HepG2 (cell line): ENCODE results near the gene PDZD7. TPM values are rescaled to one million over a fixed set of nuclear protein-coding genes. Genes with fewer than 3 reads are reported as not detected.

Experiments used
- DDIT3 ChIP-seq: sonication (generic); formaldehyde crosslinking; IDR thresholded peaks from 2 replicates; pipeline ENCODE4 v1.4.0; 2020; ENCODE audit warnings: mild to moderate bottlenecking, missing genetic modification reagents
- ELF1 ChIP-seq: sonication (generic); formaldehyde crosslinking; IDR thresholded peaks from 2 replicates; pipeline ENCODE4 v1.4.0; 2020; ENCODE audit warnings: missing genetic modification reagents
- GATA4 ChIP-seq: sonication (generic); IDR thresholded peaks from 2 replicates; pipeline ENCODE4 v1.6.1; 2016; ENCODE audit warnings: antibody characterized with exemption, low read depth, borderline replicate concordance
- GZF1 ChIP-seq: sonication (generic); formaldehyde crosslinking; IDR thresholded peaks from 2 replicates; pipeline ENCODE4 v1.5.1; 2020; ENCODE audit warnings: mild to moderate bottlenecking, missing genetic modification reagents
- HOXA3 ChIP-seq: sonication (generic); formaldehyde crosslinking; IDR thresholded peaks from 2 replicates; pipeline ENCODE4 v1.5.0; 2020; ENCODE audit warnings: missing genetic modification reagents
- IKZF1 ChIP-seq: fragments of 450-650 bp; IDR thresholded peaks from 2 replicates; pipeline ENCODE4 v1.7.1; 2016
- IKZF4 ChIP-seq: sonication (generic); formaldehyde crosslinking; IDR thresholded peaks from 2 replicates; pipeline ENCODE4 v1.5.1; 2020; ENCODE audit warnings: borderline replicate concordance, mild to moderate bottlenecking, low read depth, missing genetic modification reagents; ENCODE audit errors: not compliant biosample characterization
- JARID2 ChIP-seq: sonication (generic); formaldehyde crosslinking; IDR thresholded peaks from 2 replicates; pipeline ENCODE4 v1.8.1; 2023; ENCODE audit warnings: missing genetic modification reagents, inconsistent platforms; ENCODE audit not compliant: insufficient replicate concordance
- JUND ChIP-seq: sonication (generic); formaldehyde crosslinking; IDR thresholded peaks from 2 replicates; pipeline ENCODE4 v1.8.0; 2022; ENCODE audit warnings: mild to moderate bottlenecking, missing genetic modification reagents
- KLF13 ChIP-seq: sonication (generic); formaldehyde crosslinking; IDR thresholded peaks from 2 replicates; pipeline ENCODE4 v1.4.0; 2020; ENCODE audit warnings: mild to moderate bottlenecking, missing genetic modification reagents
- KLF9 ChIP-seq: IDR thresholded peaks from 2 replicates; pipeline ENCODE4 v1.6.1; 2016; ENCODE audit warnings: low read depth
- MIER2 ChIP-seq: IDR thresholded peaks from 2 replicates; pipeline ENCODE4 v1.6.1; 2016; ENCODE audit warnings: missing biosample characterization, missing genetic modification reagents
- MXD3 ChIP-seq: IDR thresholded peaks from 2 replicates; pipeline ENCODE4 v1.6.1; 2016; ENCODE audit warnings: mild to moderate bottlenecking, missing biosample characterization, missing genetic modification reagents
- NR1H2 ChIP-seq: sonication (generic); formaldehyde crosslinking; IDR thresholded peaks from 2 replicates; pipeline ENCODE4 v1.8.1; 2022; ENCODE audit warnings: low read depth, missing genetic modification reagents, borderline replicate concordance
- ONECUT2 ChIP-seq: sonication (generic); formaldehyde crosslinking; IDR thresholded peaks from 2 replicates; pipeline ENCODE4 v1.4.0; 2020; ENCODE audit warnings: missing genetic modification reagents
- REL ChIP-seq: sonication (generic); formaldehyde crosslinking; conservative IDR thresholded peaks from 2 replicates; pipeline ENCODE4 v1.8.0; 2022; ENCODE audit warnings: mild to moderate bottlenecking, missing genetic modification reagents, moderate library complexity
- SIX4 ChIP-seq: sonication (generic); formaldehyde crosslinking; IDR thresholded peaks from 2 replicates; pipeline ENCODE4 v1.4.0; 2020; ENCODE audit warnings: missing genetic modification reagents
- TCF12 ChIP-seq, 2 experiments: fragments of 450-650 bp in 1 of 2; sonication (generic) in 1 of 2; formaldehyde crosslinking in 1 of 2; IDR thresholded peaks; 2 replicates each; pipeline versions ENCODE4 v1.6.1 to v1.8.0; 2017 to 2022; ENCODE audit warnings: antibody characterized with exemption in 1 of 2, mild to moderate bottlenecking in 1 of 2, missing genetic modification reagents in 1 of 2, moderate library complexity in 1 of 2
- ZNF331 ChIP-seq: sonication (generic); formaldehyde crosslinking; IDR thresholded peaks from 2 replicates; pipeline ENCODE4 v1.4.0; 2020; ENCODE audit warnings: missing genetic modification reagents
- ZNF503 ChIP-seq: sonication (generic); formaldehyde crosslinking; IDR thresholded peaks from 2 replicates; pipeline ENCODE4 v1.4.0; 2020; ENCODE audit warnings: missing genetic modification reagents
- ZNF543 ChIP-seq: sonication (generic); formaldehyde crosslinking; IDR thresholded peaks from 2 replicates; pipeline ENCODE4 v1.4.0; 2020; ENCODE audit warnings: mild to moderate bottlenecking, missing genetic modification reagents
- ZNF574 ChIP-seq: sonication (generic); formaldehyde crosslinking; IDR thresholded peaks from 2 replicates; pipeline ENCODE4 v1.4.0; 2020; ENCODE audit warnings: missing genetic modification reagents
- ZNF792 ChIP-seq: IDR thresholded peaks from 2 replicates; pipeline ENCODE4 v1.6.1; 2016
- polyA plus RNA-seq, 8 experiments: library from polyadenylated mRNA; depleted of rRNA in 3 of 8; stranded (reverse) in 7 of 8; unstranded in 1 of 8; fragments of >200 nt; fragmentation: Illumina TruSeq in 4 of 8; extraction: Trizol in 4 of 8; gene quantifications; 2 replicates each; pipeline versions ENCODE4 v1.2.1 to v1.2.3, GENCODE V29; 2011 to 2016; ENCODE audit warnings: low read depth in 4 of 8, missing spikeins in 1 of 8, mixed read lengths in 1 of 8; ENCODE audit not compliant: insufficient read depth in 1 of 8
- total RNA-seq, 5 experiments: library from RNA; depleted of rRNA; stranded (reverse); fragments of >200 nt; fragmentation: Illumina TruSeq; extraction: Trizol; gene quantifications; 2 replicates each; pipeline ENCODE4 v1.2.3, GENCODE V29; 2016; ENCODE audit warnings: low read depth in 1 of 5
- TF ChIP-seq, protein P1 (sequence below): sonication (generic); formaldehyde crosslinking; IDR thresholded peaks from 2 replicates; pipeline ENCODE4 v1.5.1; 2020; ENCODE audit warnings: missing genetic modification reagents, mild to moderate bottlenecking, borderline replicate concordance

PDZD7 gene
- total and polyA plus RNA-seq, 2 of the 13 experiments (the other 11 are each of a cell fraction or from before 2014, with no cell fraction given) = 0.58 to 0.73 TPM

- no peak for TF ChIP-seq ONECUT2 (CRISPR knock-in tag)
- no peak for TF ChIP-seq GATA4
- no peak for TF ChIP-seq MIER2 (CRISPR knock-in tag)
- no peak for TF ChIP-seq MXD3 (CRISPR knock-in tag)
- TF ChIP-seq DDIT3 (CRISPR knock-in tag) = no peak
- peak; percentile 98 for TF ChIP-seq ZNF574 (CRISPR knock-in tag)
- TF ChIP-seq GZF1 (CRISPR knock-in tag) = no peak
- TF ChIP-seq ZNF792 (CRISPR knock-in tag) = no peak; the same call in 1 of the 2 replicates
- TF ChIP-seq JARID2 (CRISPR knock-in tag) = no peak
- TF ChIP-seq, protein P1, sequence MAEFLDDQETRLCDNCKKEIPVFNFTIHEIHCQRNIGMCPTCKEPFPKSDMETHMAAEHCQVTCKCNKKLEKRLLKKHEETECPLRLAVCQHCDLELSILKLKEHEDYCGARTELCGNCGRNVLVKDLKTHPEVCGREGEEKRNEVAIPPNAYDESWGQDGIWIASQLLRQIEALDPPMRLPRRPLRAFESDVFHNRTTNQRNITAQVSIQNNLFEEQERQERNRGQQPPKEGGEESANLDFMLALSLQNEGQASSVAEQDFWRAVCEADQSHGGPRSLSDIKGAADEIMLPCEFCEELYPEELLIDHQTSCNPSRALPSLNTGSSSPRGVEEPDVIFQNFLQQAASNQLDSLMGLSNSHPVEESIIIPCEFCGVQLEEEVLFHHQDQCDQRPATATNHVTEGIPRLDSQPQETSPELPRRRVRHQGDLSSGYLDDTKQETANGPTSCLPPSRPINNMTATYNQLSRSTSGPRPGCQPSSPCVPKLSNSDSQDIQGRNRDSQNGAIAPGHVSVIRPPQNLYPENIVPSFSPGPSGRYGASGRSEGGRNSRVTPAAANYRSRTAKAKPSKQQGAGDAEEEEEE (CRISPR knock-in tag) = peak; percentile 71; the same call in 1 of the 2 replicates
- TF ChIP-seq REL (CRISPR knock-in tag) = no peak
- TF ChIP-seq KLF13 (CRISPR knock-in tag) = no peak
- no peak for TF ChIP-seq TCF12 (IDR thresholded peaks at IDR 0.05)
- TF ChIP-seq TCF12 (CRISPR knock-in tag; IDR thresholded peaks at IDR 0.05) = no peak
- 0 out of 2 replicates have a peak, but pooled peaks have one; percentile 32 for TF ChIP-seq ELF1 (CRISPR knock-in tag)
- no peak for TF ChIP-seq NR1H2 (CRISPR knock-in tag)
- TF ChIP-seq ZNF331 (CRISPR knock-in tag) = peak; percentile 9; the same call in 1 of the 2 replicates
- TF ChIP-seq IKZF1 = no peak
- TF ChIP-seq HOXA3 (CRISPR knock-in tag) = peak; percentile 73
- no peak for TF ChIP-seq SIX4 (CRISPR knock-in tag)
- TF ChIP-seq ZNF503 (CRISPR knock-in tag) = 0 out of 2 replicates have a peak, but pooled peaks have one; percentile 54
- TF ChIP-seq JUND = peak; percentile 24; the same call in 1 of the 2 replicates
- TF ChIP-seq KLF9 (CRISPR knock-in tag) = no peak
- peak; percentile 20 for TF ChIP-seq IKZF4 (CRISPR knock-in tag)
- no peak; the same call in 1 of the 2 replicates for TF ChIP-seq ZNF543 (CRISPR knock-in tag)
Observed at GRCh38 chr10:100997360-100998182, 33.4 kb downstream of the PDZD7 start (continued).
